ENCODE measurements around the gene TMEM231. TPM values are rescaled to one million over a fixed set of nuclear protein-coding genes. Genes with fewer than 3 reads are reported as not detected.

The TMEM231 gene
- total RNA-seq, 1 experiment from 2014 or later: 17.3 TPM

DNA sequence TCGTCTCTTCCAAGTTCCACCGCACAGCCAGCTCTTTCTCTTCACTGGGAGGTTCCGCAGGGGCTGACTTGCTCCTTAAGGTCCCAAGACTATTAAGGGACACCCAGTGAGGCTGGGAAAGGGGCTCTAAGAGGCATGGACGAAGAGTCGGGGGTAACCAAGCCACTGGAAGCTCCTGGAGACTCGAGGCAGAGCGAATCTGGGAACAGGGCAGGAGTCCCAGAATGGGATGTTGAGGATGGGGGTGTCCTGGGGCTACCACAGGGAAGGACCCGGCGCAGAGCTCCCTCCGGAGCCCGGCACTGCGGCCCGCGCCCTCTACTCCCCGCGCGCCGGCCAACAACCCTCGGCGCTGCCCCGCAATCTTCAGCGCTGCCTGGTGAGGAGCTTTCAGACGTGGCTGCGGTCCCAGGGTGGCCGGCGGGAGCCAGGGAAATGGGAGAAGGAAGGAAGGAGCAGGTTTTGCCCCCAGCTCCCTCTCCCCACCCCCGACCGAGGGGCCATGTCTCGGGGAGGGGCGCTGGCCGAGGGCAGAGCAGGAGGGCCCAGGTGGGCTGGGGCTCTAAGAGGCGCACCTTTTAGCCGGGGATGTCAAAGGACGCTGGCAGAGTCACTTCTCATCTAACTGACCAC, 20.7 kb downstream of the TMEM231 start:
- Histone ChIP-seq H3K9me3 (ENCODE audit: low read depth, low read length, poor library complexity, severe bottlenecking) (no peaks in the 10 kb centered on the region), H3K4me1 (ENCODE audit: insufficient read depth, low read length, poor library complexity, severe bottlenecking) (no peaks in the 10 kb centered on the region), H3K27ac (ENCODE audit: low read depth, low read length, poor library complexity, severe bottlenecking) (no peak overlapping the region), H3K27me3 (replicated peaks; ENCODE audit: insufficient read depth, low read depth, low read length, poor library complexity) (no peaks in the 10 kb centered on the region), H3K36me3 (ENCODE audit: insufficient read depth, low read length, poor library complexity, severe bottlenecking) (no peaks in the 10 kb centered on the region), H3K4me3 (ENCODE audit: low read depth, low read length, poor library complexity, severe bottlenecking) (no peak overlapping the region)
- intact Hi-C loops (cut with micrococcal nuclease; ENCODE audit: unreplicated experiment): no loop called here
- BruUV-seq (replicated peaks): no TSS peak
- POLR2A ChIA-PET (ENCODE audit: low non-redundant PET): no interaction called here
- TF ChIP-seq, protein P1, sequence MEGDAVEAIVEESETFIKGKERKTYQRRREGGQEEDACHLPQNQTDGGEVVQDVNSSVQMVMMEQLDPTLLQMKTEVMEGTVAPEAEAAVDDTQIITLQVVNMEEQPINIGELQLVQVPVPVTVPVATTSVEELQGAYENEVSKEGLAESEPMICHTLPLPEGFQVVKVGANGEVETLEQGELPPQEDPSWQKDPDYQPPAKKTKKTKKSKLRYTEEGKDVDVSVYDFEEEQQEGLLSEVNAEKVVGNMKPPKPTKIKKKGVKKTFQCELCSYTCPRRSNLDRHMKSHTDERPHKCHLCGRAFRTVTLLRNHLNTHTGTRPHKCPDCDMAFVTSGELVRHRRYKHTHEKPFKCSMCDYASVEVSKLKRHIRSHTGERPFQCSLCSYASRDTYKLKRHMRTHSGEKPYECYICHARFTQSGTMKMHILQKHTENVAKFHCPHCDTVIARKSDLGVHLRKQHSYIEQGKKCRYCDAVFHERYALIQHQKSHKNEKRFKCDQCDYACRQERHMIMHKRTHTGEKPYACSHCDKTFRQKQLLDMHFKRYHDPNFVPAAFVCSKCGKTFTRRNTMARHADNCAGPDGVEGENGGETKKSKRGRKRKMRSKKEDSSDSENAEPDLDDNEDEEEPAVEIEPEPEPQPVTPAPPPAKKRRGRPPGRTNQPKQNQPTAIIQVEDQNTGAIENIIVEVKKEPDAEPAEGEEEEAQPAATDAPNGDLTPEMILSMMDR (conservative IDR thresholded peaks at IDR 0.05; ENCODE audit: low read depth, low read length): no peak
- no peak for TF ChIP-seq EZH2 (IDR thresholded peaks at IDR 0.05; ENCODE audit: borderline replicate concordance, low read depth, low read length, poor library complexity, severe bottlenecking)
- no peak for DNase-seq (ENCODE audit: low spot score)
- CTCF ChIA-PET: no interaction called here

DNA sequence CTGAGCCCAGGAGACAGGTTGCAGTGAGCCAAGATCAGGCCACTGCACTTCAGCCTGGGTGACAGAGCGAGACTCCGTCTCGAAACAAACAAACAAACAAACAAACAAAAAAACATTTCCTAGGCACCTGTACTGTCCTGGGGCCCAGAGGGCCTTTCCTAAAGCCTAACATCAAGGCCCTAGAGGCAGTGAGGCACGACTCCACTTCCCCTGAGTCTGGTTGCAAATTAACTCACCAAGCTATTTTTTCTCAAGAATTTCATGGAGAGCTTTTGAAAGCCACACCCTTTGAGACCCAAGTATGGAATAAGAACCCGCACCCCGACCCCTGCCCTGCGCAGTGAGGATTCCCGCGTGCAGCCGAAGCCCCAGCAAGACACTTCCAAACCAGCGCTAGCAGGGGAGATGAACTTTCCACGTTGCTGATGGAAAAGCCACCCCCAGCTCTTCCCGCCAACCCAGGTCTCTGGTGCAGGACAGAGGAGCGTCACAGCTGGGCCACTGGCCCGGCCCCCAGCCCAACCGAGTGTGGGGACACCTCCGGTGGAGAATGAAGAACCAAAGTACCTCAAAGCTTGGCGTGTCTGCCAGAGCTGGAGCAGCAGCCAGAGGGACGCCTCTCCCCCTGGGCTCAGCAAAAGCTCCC, 21.4 kb downstream of the TMEM231 start:
- no peaks in the 10 kb centered on the region for H3K9me3 ChIP-seq (ENCODE audit: low read depth, low read length, poor library complexity, severe bottlenecking)
- DNase-seq (ENCODE audit: low spot score): no peak
- H3K27ac ChIP-seq (ENCODE audit: low read depth, low read length, poor library complexity, severe bottlenecking): no peak overlapping the region
- CTCF ChIA-PET: no interaction called here
- no peak overlapping the region for H3K4me3 ChIP-seq (ENCODE audit: low read depth, low read length, poor library complexity, severe bottlenecking)
- H3K27me3 ChIP-seq (replicated peaks; ENCODE audit: insufficient read depth, low read depth, low read length, poor library complexity): no peaks in the 10 kb centered on the region
- H3K36me3 ChIP-seq (ENCODE audit: insufficient read depth, low read length, poor library complexity, severe bottlenecking): no peaks in the 10 kb centered on the region
- intact Hi-C loops (cut with micrococcal nuclease; ENCODE audit: unreplicated experiment): no loop called here
- no peaks in the 10 kb centered on the region for H3K4me1 ChIP-seq (ENCODE audit: insufficient read depth, low read length, poor library complexity, severe bottlenecking)
- TF ChIP-seq, protein P1 (conservative IDR thresholded peaks at IDR 0.05; ENCODE audit: low read depth, low read length): no peak
- no peak for TF ChIP-seq EZH2 (IDR thresholded peaks at IDR 0.05; ENCODE audit: borderline replicate concordance, low read depth, low read length, poor library complexity, severe bottlenecking)
- no TSS peak for BruUV-seq (replicated peaks)
- POLR2A ChIA-PET (ENCODE audit: low non-redundant PET): no interaction called here

DNA sequence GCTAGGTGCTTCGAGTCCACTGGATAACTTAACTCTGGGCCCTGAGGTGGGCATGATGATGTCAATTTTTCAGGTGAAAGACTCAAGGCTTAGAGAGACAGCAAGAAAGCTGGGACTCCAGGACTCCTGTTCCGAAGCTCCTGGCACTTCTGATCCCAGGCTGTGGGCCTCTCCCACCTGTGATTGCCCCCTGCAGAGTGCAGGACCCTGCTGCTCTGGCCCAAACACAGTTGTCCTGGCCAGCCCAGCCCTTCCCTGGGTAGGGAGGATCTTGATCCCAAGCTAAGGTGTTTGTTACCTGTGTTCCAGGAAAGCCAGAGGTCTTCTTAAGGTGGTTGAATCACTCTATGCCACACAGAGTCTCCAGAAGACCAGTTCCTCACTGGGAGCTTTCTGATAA, 23.3 kb downstream of the TMEM231 start:
- BruUV-seq (replicated peaks): no TSS peak
- intact Hi-C loops (cut with micrococcal nuclease; ENCODE audit: unreplicated experiment): no loop called here
- ChIA-PET POLR2A (ENCODE audit: low non-redundant PET) (no interaction called here), CTCF (interaction anchor here (0.6 kb wide), 1 partner anchor 15 kb away, joined by 6 read pairs; no protein-coding TSS in a partner anchor)
- Histone ChIP-seq H3K27me3 (replicated peaks; ENCODE audit: insufficient read depth, low read depth, low read length, poor library complexity) (no peaks in the 10 kb centered on the region), H3K27ac (ENCODE audit: low read depth, low read length, poor library complexity, severe bottlenecking) (no peak overlapping the region), H3K9me3 (ENCODE audit: low read depth, low read length, poor library complexity, severe bottlenecking) (no peaks in the 10 kb centered on the region), H3K36me3 (ENCODE audit: insufficient read depth, low read length, poor library complexity, severe bottlenecking) (no peaks in the 10 kb centered on the region), H3K4me3 (ENCODE audit: low read depth, low read length, poor library complexity, severe bottlenecking) (no peak overlapping the region), H3K4me1 (ENCODE audit: insufficient read depth, low read length, poor library complexity, severe bottlenecking) (no peaks in the 10 kb centered on the region)
- no peak for TF ChIP-seq EZH2 (IDR thresholded peaks at IDR 0.05; ENCODE audit: borderline replicate concordance, low read depth, low read length, poor library complexity, severe bottlenecking)
- TF ChIP-seq, protein P1 (conservative IDR thresholded peaks at IDR 0.05; ENCODE audit: low read depth, low read length): no peak
- no peak for DNase-seq (ENCODE audit: low spot score)

Data from A673 (cell line).